Cardiac fibroblast (primary cell): Measurements from ENCODE around the gene SCAPER.
A peak's percentile ranks its signal among the peaks of the same experiment; 100 is the strongest.

Experiments used
- DNase-seq, 2 donors: peaks; one replicate each; pipeline versions ENCODE4 v3.0.0 to v3.0.0-alpha.2; 2010; ENCODE audit warnings: low read depth in 2 of 2
- H3K4me3 ChIP-seq, 2 donors: replicated peaks in 1 of 2; 1 replicate in 1 of 2; 2 replicates in 1 of 2; pipeline ENCODE4 v1.5.1; 2011; ENCODE audit warnings: low read depth in 2 of 2, low read length in 2 of 2, mild to moderate bottlenecking in 2 of 2, moderate library complexity in 1 of 2
- CTCF ChIP-seq: IDR thresholded peaks from one replicate; pipeline ENCODE4 v1.5.1; 2011; ENCODE audit warnings: low read depth, mild to moderate bottlenecking, low read length, inconsistent platforms

Gene SCAPER

DNA sequence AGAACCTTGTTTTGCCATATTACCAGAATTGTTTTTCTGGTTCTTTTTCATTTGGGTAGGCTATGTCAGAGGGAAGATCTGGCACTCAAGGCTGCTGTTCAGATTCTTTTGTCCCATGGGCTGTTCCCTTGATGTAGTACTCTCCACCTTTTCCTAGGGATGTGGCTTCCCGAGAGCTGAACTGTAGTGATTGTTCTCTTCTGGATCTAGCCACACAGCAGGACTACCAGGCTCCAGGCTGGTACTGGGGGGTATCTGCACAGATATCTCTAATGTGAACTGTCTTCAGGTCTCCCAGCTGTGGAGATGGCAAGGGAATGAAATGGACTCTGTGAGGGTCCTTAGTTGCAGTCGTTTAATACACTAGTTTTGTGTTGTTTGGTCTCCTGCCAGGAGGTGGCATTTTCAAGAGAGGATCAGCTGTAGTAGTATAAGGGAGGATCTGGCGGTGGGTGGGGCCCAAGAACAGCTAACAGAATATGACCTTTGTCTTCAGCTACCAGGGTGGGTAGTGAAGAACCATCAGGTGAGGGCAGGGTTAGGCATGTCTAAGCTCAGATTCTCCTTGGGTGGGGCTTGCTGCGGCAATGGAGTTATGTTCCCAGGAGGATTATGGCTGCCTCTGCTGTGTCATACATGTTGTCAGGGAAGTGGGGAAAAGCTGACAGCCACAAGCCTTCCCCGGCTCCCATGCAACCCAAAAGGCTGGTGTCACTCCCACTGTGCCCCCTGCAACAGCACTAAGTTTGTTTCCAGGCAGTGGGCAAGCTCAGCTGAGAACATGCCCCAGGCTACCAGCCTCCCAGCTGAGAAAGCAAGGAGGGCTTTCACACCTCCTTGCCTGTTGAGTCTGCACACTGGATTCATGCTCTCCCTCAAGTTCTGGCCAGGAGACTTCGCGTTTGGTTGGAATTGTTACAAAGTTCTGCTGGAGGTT lies 316.1 kb downstream of the SCAPER start:
- no peak for DNase-seq
- TF ChIP-seq CTCF: no peak
- H3K4me3 ChIP-seq: no peak overlapping the region

DNA sequence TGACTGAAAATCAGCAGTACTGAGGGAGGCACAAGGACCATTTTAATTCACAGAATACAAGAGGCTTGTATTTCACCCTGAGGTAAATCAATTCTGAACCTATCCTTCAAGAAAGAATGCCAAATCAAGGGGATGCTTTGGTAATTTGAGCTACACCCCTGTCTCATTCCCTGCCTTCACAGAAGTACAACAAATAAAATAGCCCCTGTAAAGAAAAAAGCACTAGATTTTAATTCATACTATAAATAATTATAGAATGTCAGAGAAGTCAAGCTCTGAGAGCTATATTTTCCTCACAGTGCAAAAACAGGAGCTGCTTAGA lies 319.6 kb downstream of the SCAPER start:
- TF ChIP-seq CTCF: no peak
- no peak overlapping the region for H3K4me3 ChIP-seq
- DNase-seq: no peak

DNA sequence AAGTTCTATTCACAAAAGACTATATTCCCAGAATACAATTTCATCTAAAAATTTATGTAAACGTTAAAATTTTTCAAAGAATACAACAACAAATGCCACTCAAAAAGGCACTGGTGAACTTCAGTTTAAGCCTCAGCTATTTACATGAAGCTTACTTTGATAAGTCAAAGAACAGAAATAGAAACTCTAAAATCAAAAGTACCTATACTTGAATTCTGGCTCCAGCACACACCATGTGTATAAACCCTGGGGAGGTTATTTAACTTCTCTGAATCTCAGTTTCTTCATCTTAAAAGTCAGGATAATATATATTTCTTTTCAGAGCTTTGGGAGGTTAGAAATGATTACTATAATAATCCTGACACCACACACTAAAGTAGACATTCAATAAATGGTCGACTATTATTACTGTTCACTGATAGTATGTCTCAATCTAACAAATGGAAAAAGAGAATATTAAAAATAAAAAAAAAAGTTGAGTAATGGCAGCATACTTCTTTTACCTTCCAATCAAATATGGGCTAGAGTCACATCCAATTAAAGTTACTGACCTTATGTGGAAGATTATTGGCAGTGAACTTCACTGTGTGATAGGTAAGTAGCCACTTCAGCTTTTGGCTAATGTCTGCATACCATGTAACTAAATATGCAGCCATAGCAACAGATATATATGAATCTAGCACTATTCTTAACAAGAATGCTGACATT lies 320.1 kb downstream of the SCAPER start:
- TF ChIP-seq CTCF: no peak
- DNase-seq: no peak
- H3K4me3 ChIP-seq: no peak overlapping the region

GRCh38 chr15:76582550-76582949 lies 322.6 kb downstream of the SCAPER start:
- TF ChIP-seq CTCF: no peak
- no peak for DNase-seq

DNA sequence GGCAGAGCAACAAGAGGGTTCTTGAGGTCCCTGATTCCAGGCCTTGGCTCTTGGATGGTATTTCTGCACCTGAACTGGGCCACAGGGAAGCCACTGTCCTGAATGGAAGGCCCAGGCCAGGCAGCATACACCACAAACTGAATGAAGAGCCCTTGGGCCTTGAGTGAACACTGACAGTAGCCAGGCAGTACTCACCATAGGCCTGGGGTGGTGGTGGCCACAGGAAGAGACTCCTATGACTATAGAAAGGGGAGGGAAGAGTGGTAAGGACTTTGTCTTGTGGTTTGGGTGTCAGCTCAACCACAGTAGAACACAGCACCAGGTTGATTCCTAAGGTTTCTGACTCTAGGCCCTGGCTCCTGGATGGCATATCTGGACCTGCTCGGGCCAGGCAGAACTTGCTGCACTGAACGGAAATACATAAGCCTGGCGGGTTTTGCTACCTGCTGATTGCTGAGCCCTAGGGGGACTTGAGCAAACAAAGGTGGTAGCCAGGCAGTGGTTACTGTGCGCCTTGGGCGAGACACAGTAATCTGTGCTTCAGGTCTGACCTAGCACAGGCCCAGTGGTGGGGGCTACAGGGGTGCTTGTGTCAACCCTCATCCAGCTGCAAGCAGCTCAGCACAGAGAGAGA lies 327.1 kb downstream of the SCAPER start:
- H3K4me3 ChIP-seq: no peak overlapping the region
- DNase-seq: no peak
- TF ChIP-seq CTCF: no peak

More at GRCh38 chr15:76582550-76582949, 322.6 kb downstream of the SCAPER start:
- no peak overlapping the region for H3K4me3 ChIP-seq

DNA sequence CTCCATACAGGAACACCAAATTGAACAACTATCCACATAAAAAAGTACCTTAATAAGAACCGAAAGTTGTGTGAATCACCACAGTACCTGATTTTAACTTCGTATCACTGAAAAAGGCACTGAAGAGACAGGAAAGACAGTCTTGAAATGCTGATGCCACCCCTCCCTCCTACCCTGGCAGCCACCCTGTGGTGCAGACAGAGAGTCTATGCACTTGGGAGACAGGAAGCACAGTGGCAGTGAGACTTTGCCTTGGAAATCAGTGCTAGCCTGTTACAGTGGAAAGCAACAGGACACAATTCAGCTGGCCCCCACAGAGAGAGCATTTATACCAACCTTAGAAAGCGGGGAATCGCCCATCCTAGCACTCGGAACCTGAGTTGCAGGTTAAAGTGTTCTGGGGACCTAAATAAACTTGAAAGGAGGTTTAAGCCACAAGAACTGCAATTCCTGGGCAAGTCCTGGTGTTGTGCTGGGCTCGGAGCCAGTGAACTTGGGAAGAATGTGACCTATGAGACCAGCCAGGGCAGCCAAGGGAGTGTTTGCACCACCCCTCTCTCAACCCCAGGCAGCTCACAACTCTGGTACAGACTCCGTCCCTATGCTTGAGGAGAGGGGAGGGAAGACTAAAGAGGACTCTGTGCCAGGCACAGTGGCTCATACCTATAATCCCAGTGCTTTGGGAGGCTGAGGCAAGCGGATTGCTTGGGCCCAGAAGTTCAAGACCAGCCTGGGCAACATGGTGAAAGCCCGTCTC lies 328.4 kb downstream of the SCAPER start:
- H3K4me3 ChIP-seq: no peak overlapping the region
- peak; percentile 50 to 89 for DNase-seq
- no peak for TF ChIP-seq CTCF
